Measurements from ENCODE around the gene SPHK2.

Gene SPHK2

GRCh38 chr19:48603001-48603400 lies 16.3 kb upstream of the SPHK2 start:
- DNase-seq (no peak), ATAC-seq (ENCODE audit: insufficient read depth, low read depth) (no peak)
- H3K36me3 ChIP-seq (ENCODE audit: insufficient read depth, low read length): no peaks in the 10 kb centered on the region
- TF ChIP-seq EZH2 (IDR thresholded peaks at IDR 0.05; ENCODE audit: borderline replicate concordance, low read depth, low read length, severe bottlenecking) (no peak), CTCF (IDR thresholded peaks at IDR 0.05; ENCODE audit: borderline replicate concordance, extremely low read depth, low read length, poor library complexity, severe bottlenecking) (no peak)
- no peak overlapping the region for H3K4me2 ChIP-seq (ENCODE audit: insufficient read depth, low read length)
- H3K27ac ChIP-seq (ENCODE audit: low read length): no peak overlapping the region
- H4K20me1 ChIP-seq (ENCODE audit: insufficient read depth, low read length): no peaks in the 10 kb centered on the region
- H3K4me1 ChIP-seq (ENCODE audit: insufficient read depth, low read length): no peaks in the 10 kb centered on the region
- no peaks in the 10 kb centered on the region for H3K9me3 ChIP-seq (ENCODE audit: insufficient read depth, low read length, severe bottlenecking)
- no peak overlapping the region for H3K4me3 ChIP-seq (ENCODE audit: low read depth in 1 of 2, low read length in 2 of 2)
- no peaks in the 10 kb centered on the region for H3K27me3 ChIP-seq (ENCODE audit: insufficient read depth, low read length, poor library complexity)
- no peaks in the 10 kb centered on the region for H3K79me2 ChIP-seq (ENCODE audit: insufficient read depth, low read length)
- no peak overlapping the region for H3K9ac ChIP-seq (ENCODE audit: low read depth, low read length)
- no peak overlapping the region for H2AFZ ChIP-seq (ENCODE audit: low read depth, low read length)

GRCh38 chr19:48603449-48603848 lies 15.9 kb upstream of the SPHK2 start:
- Histone ChIP-seq H4K20me1 (ENCODE audit: insufficient read depth, low read length) (no peaks in the 10 kb centered on the region), H3K27ac (ENCODE audit: low read length) (no peak overlapping the region), H3K4me2 (ENCODE audit: insufficient read depth, low read length) (no peak overlapping the region), H3K36me3 (ENCODE audit: insufficient read depth, low read length) (no peaks in the 10 kb centered on the region), H3K9me3 (ENCODE audit: insufficient read depth, low read length, severe bottlenecking) (no peaks in the 10 kb centered on the region), H3K4me1 (ENCODE audit: insufficient read depth, low read length) (no peaks in the 10 kb centered on the region), H3K79me2 (ENCODE audit: insufficient read depth, low read length) (no peaks in the 10 kb centered on the region), H3K4me3 (ENCODE audit: low read depth in 1 of 2, low read length in 2 of 2) (no peak overlapping the region), H3K9ac (ENCODE audit: low read depth, low read length) (no peak overlapping the region), H2AFZ (ENCODE audit: low read depth, low read length) (no peak overlapping the region), H3K27me3 (ENCODE audit: insufficient read depth, low read length, poor library complexity) (no peaks in the 10 kb centered on the region)
- ATAC-seq (ENCODE audit: insufficient read depth, low read depth): no peak
- no peak for TF ChIP-seq EZH2 (IDR thresholded peaks at IDR 0.05; ENCODE audit: borderline replicate concordance, low read depth, low read length, severe bottlenecking)
- DNase-seq: no peak

GRCh38 chr19:48603850-48604249 lies 15.5 kb upstream of the SPHK2 start:
- H3K79me2 ChIP-seq (ENCODE audit: insufficient read depth, low read length): no peaks in the 10 kb centered on the region
- H3K36me3 ChIP-seq (ENCODE audit: insufficient read depth, low read length): no peaks in the 10 kb centered on the region
- no peak overlapping the region for H3K9ac ChIP-seq (ENCODE audit: low read depth, low read length)
- no peaks in the 10 kb centered on the region for H3K9me3 ChIP-seq (ENCODE audit: insufficient read depth, low read length, severe bottlenecking)
- no peak overlapping the region for H3K27ac ChIP-seq (ENCODE audit: low read length)
- ATAC-seq (ENCODE audit: insufficient read depth, low read depth) (no peak), DNase-seq (no peak)
- H3K4me3 ChIP-seq (ENCODE audit: low read depth in 1 of 2, low read length in 2 of 2): no peak overlapping the region
- H3K27me3 ChIP-seq (ENCODE audit: insufficient read depth, low read length, poor library complexity): no peaks in the 10 kb centered on the region
- H3K4me1 ChIP-seq (ENCODE audit: insufficient read depth, low read length): no peaks in the 10 kb centered on the region
- TF ChIP-seq EZH2 (IDR thresholded peaks at IDR 0.05; ENCODE audit: borderline replicate concordance, low read depth, low read length, severe bottlenecking) (no peak), CTCF (IDR thresholded peaks at IDR 0.05; ENCODE audit: borderline replicate concordance, extremely low read depth, low read length, poor library complexity, severe bottlenecking) (no peak)
- H3K4me2 ChIP-seq (ENCODE audit: insufficient read depth, low read length): no peak overlapping the region
- no peak overlapping the region for H2AFZ ChIP-seq (ENCODE audit: low read depth, low read length)
- H4K20me1 ChIP-seq (ENCODE audit: insufficient read depth, low read length): no peaks in the 10 kb centered on the region

GRCh38 chr19:48606463-48607358 lies 12.6 kb upstream of the SPHK2 start, which contains the start of gene SPACA4:
SPACA4 (plus strand) TSS chr19:48606742; CDS start chr19:48606979, 237 bp downstream.
- Histone ChIP-seq H3K4me1 (ENCODE audit: insufficient read depth, low read length) (no peaks in the 10 kb centered on the region), H3K36me3 (ENCODE audit: insufficient read depth, low read length) (no peaks in the 10 kb centered on the region), H3K79me2 (ENCODE audit: insufficient read depth, low read length) (no peaks in the 10 kb centered on the region), H3K9me3 (ENCODE audit: insufficient read depth, low read length, severe bottlenecking) (no peaks in the 10 kb centered on the region), H3K27ac (ENCODE audit: low read length) (no peak within 1 kb of the TSS), H2AFZ (ENCODE audit: low read depth, low read length) (no peak within 1 kb of the TSS), H4K20me1 (ENCODE audit: insufficient read depth, low read length) (no peaks in the 10 kb centered on the region), H3K9ac (ENCODE audit: low read depth, low read length) (no peak within 1 kb of the TSS), H3K27me3 (ENCODE audit: insufficient read depth, low read length, poor library complexity) (no peaks in the 10 kb centered on the region), H3K4me2 (ENCODE audit: insufficient read depth, low read length) (no peak within 1 kb of the TSS), H3K4me3 (ENCODE audit: low read depth in 1 of 2, low read length in 2 of 2) (no peak within 1 kb of the TSS)
- no peak for DNase-seq
- no peak for TF ChIP-seq CTCF (IDR thresholded peaks at IDR 0.05; ENCODE audit: borderline replicate concordance, extremely low read depth, low read length, poor library complexity, severe bottlenecking)
- no peak for TF ChIP-seq EZH2 (IDR thresholded peaks at IDR 0.05; ENCODE audit: borderline replicate concordance, low read depth, low read length, severe bottlenecking)
- no peak for ATAC-seq (ENCODE audit: insufficient read depth, low read depth)

Measured in DND-41 (cell line).